ENCODE data around the gene INTS6.

GRCh38 chr13:51500687-51501086 lies 47.9 kb upstream of the INTS6 start:
- no peak for TF ChIP-seq CTCF (IDR thresholded peaks at IDR 0.05; ENCODE audit: low read length)
- no peak for TF ChIP-seq EZH2 (optimal IDR thresholded peaks at IDR 0.05; ENCODE audit: low read depth, low read length)
- no peak for TF ChIP-seq EZH2phosphoT487 (IDR thresholded peaks at IDR 0.05; ENCODE audit: low read length)
